ENCODE measurements around the gene GPSM3. TPM values are rescaled to one million over a fixed set of nuclear protein-coding genes. Genes with fewer than 3 reads are reported as not detected.
"Not testable (repeated sequence)": the region's sequence is repeated elsewhere in the genome, so short reads cannot be mapped to it uniquely, and the experiment has no call there.

GPSM3 gene
- total and polyA plus RNA-seq, 2 donors (not counting 1 experiment from before 2014, with no cell fraction given) = 2.3 to 7.0 TPM

GRCh38 chr6:32195652-32195901 lies 3.1 kb upstream of the GPSM3 start:
- Histone ChIP-seq H2AFZ (ENCODE audit: low read length) (no peak overlapping the region), H3K9me3 (ENCODE audit: control insufficient read depth, insufficient read depth, low read depth, low read length) (no peaks in the 10 kb centered on the region), H3K4me1 (ENCODE audit: control insufficient read depth, extremely low read depth, insufficient read depth, low read length) (peaks cover 11% of the 10 kb centered on the region), H3K4me2 (ENCODE audit: extremely low read depth, insufficient read depth, low read length) (no peak overlapping the region), H3K27me3 (ENCODE audit: control insufficient read depth, insufficient read depth, low read length) (peaks cover under 1% of the 10 kb centered on the region), H3K4me3 (replicated peaks in 1 of 4; ENCODE audit: control extremely low read depth in 1 of 4, insufficient read depth in 1 of 4, low read depth in 3 of 4, low read length in 4 of 4) (peak overlapping the region in 1 of 4 experiments; percentile 90), H4K20me1 (ENCODE audit: control insufficient read depth, extremely low read depth, insufficient read depth, low read length) (no peaks in the 10 kb centered on the region), H3K27ac (ENCODE audit: insufficient read depth, low read length) (peak overlapping the region; percentile 99), H3K9ac (ENCODE audit: insufficient read depth, low read length) (no peak overlapping the region), H3K36me3 (ENCODE audit: control insufficient read depth, insufficient read depth, low read length) (no peaks in the 10 kb centered on the region), H3K79me2 (ENCODE audit: control insufficient read depth, insufficient read depth, low read length) (no peaks in the 10 kb centered on the region)
- peak; percentile 100 for DNase-seq (ENCODE audit: low read depth in 2 of 2)
- TF ChIP-seq EZH2 (IDR thresholded peaks at IDR 0.05; ENCODE audit: low read length, missing control alignments) (no peak), CTCF (conservative IDR thresholded peaks at IDR 0.05 in 1 of 2, IDR thresholded peaks at IDR 0.05 in 1 of 2; ENCODE audit: low read depth in 1 of 2, low read length in 2 of 2) (peak in 1 of 2 donors; percentile 42)

DNA sequence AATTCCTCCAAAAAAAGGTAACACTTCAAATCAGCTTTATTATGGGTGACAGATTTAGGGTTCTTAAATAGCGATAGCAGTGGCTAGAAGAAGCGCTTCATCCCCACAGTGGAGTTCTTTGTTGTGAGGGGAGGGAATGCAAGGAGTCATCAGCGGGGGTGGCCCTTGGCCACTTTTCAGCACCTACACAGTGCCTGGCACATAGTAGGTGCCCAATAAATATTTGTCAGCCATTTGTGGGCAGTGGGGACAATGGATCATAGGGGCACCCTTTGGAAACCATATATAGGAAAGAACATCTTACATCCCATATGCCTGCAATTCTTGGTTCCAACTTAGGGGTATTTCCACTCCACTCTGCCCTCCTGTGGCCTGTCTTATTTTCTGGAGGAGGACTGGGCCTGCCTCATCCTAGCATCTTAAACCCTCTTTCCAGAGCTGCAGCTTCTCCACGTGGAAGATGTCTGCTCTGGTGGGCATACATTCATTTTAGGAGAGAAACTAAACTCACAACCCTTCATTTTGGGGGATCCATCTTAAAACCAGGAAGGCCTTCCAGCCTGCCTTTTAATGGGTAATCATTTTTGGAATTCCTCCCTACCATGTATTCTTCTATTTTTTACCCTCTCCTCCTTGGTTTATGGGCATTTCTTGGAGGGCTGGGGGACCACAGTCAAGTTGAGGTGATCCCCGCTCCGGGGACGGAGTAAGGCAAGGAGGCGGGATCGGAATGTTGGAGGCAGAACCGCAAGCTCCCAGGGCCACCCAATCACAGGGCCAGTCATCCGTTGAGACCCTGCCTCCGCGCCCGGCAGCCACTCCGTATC lies 2.6 kb upstream of the GPSM3 start:
- H4K20me1 ChIP-seq (ENCODE audit: control insufficient read depth, extremely low read depth, insufficient read depth, low read length) = no peaks in the 10 kb centered on the region
- peak overlapping the region; percentile 75 for H3K4me2 ChIP-seq (ENCODE audit: extremely low read depth, insufficient read depth, low read length)
- TF ChIP-seq CTCF (conservative IDR thresholded peaks at IDR 0.05 in 1 of 2, IDR thresholded peaks at IDR 0.05 in 1 of 2; ENCODE audit: low read depth in 1 of 2, low read length in 2 of 2) (peak; percentile 61 to 67), EZH2 (IDR thresholded peaks at IDR 0.05; ENCODE audit: low read length, missing control alignments) (no peak)
- peak overlapping the region; percentile 89 for H3K27ac ChIP-seq (ENCODE audit: insufficient read depth, low read length)
- peaks cover 14% of the 10 kb centered on the region for H3K4me1 ChIP-seq (ENCODE audit: control insufficient read depth, extremely low read depth, insufficient read depth, low read length)
- peak overlapping the region; percentile 48 to 77 (median 56) for H3K4me3 ChIP-seq (replicated peaks in 1 of 4; ENCODE audit: control extremely low read depth in 1 of 4, insufficient read depth in 1 of 4, low read depth in 3 of 4, low read length in 4 of 4)
- H2AFZ ChIP-seq (ENCODE audit: low read length) = peak overlapping the region; percentile 44
- no peaks in the 10 kb centered on the region for H3K79me2 ChIP-seq (ENCODE audit: control insufficient read depth, insufficient read depth, low read length)
- peak; percentile 45 to 73 for DNase-seq (ENCODE audit: low read depth in 2 of 2)
- H3K9me3 ChIP-seq (ENCODE audit: control insufficient read depth, insufficient read depth, low read depth, low read length) = no peaks in the 10 kb centered on the region
- H3K9ac ChIP-seq (ENCODE audit: insufficient read depth, low read length) = peak overlapping the region; percentile 60
- H3K27me3 ChIP-seq (ENCODE audit: control insufficient read depth, insufficient read depth, low read length) = no peaks in the 10 kb centered on the region
- no peaks in the 10 kb centered on the region for H3K36me3 ChIP-seq (ENCODE audit: control insufficient read depth, insufficient read depth, low read length)

- H3K27me3 ChIP-seq (ENCODE audit: control insufficient read depth, insufficient read depth, low read length) = no peaks in the 10 kb centered on the region
- H3K4me3 ChIP-seq (replicated peaks in 1 of 4; ENCODE audit: control extremely low read depth in 1 of 4, insufficient read depth in 1 of 4, low read depth in 3 of 4, low read length in 4 of 4) = no peak overlapping the region
- no peaks in the 10 kb centered on the region for H3K9me3 ChIP-seq (ENCODE audit: control insufficient read depth, insufficient read depth, low read depth, low read length)
- TF ChIP-seq CTCF (conservative IDR thresholded peaks at IDR 0.05 in 1 of 2, IDR thresholded peaks at IDR 0.05 in 1 of 2; ENCODE audit: low read depth in 1 of 2, low read length in 2 of 2) (no peak), EZH2 (IDR thresholded peaks at IDR 0.05; ENCODE audit: low read length, missing control alignments) (no peak)
- no peak for DNase-seq (ENCODE audit: low read depth in 2 of 2)
- H3K4me1 ChIP-seq (ENCODE audit: control insufficient read depth, extremely low read depth, insufficient read depth, low read length) = peaks cover 14% of the 10 kb centered on the region
- H3K27ac ChIP-seq (ENCODE audit: insufficient read depth, low read length) = no peak overlapping the region
- no peaks in the 10 kb centered on the region for H3K36me3 ChIP-seq (ENCODE audit: control insufficient read depth, insufficient read depth, low read length)
- peaks cover 2% of the 10 kb centered on the region for H3K79me2 ChIP-seq (ENCODE audit: control insufficient read depth, insufficient read depth, low read length)
- no peak overlapping the region for H3K4me2 ChIP-seq (ENCODE audit: extremely low read depth, insufficient read depth, low read length)
- H4K20me1 ChIP-seq (ENCODE audit: control insufficient read depth, extremely low read depth, insufficient read depth, low read length) = no peaks in the 10 kb centered on the region
- no peak overlapping the region for H2AFZ ChIP-seq (ENCODE audit: low read length)
- H3K9ac ChIP-seq (ENCODE audit: insufficient read depth, low read length) = no peak overlapping the region
Observed at GRCh38 chr6:32194388-32194787, 1.9 kb upstream of the GPSM3 start.

GRCh38 chr6:32193096-32193495 lies 653 bp upstream of the GPSM3 start:
- H3K9me3 ChIP-seq (ENCODE audit: control insufficient read depth, insufficient read depth, low read depth, low read length); H3K27ac ChIP-seq (ENCODE audit: insufficient read depth, low read length); DNase-seq (ENCODE audit: low read depth in 2 of 2); H3K4me2 ChIP-seq (ENCODE audit: extremely low read depth, insufficient read depth, low read length); H3K9ac ChIP-seq (ENCODE audit: insufficient read depth, low read length); H4K20me1 ChIP-seq (ENCODE audit: control insufficient read depth, extremely low read depth, insufficient read depth, low read length); H3K4me3 ChIP-seq (replicated peaks in 1 of 4; ENCODE audit: control extremely low read depth in 1 of 4, insufficient read depth in 1 of 4, low read depth in 3 of 4, low read length in 4 of 4); H3K27me3 ChIP-seq (ENCODE audit: control insufficient read depth, insufficient read depth, low read length); H3K36me3 ChIP-seq (ENCODE audit: control insufficient read depth, insufficient read depth, low read length): not testable (repeated sequence)
- Histone ChIP-seq H2AFZ (ENCODE audit: low read length) (peak overlapping the region; percentile 84), H3K79me2 (ENCODE audit: control insufficient read depth, insufficient read depth, low read length) (peaks cover 13% of the 10 kb centered on the region), H3K4me1 (ENCODE audit: control insufficient read depth, extremely low read depth, insufficient read depth, low read length) (peaks cover 17% of the 10 kb centered on the region)
